Peyer's patch (tissue), 4 donors: ENCODE measurements around the gene TBC1D25. TPM values are rescaled to one million over a fixed set of nuclear protein-coding genes. Genes with fewer than 3 reads are reported as not detected.
A peak's percentile ranks its signal among the peaks of the same experiment; 100 is the strongest.

Experiments
- DNase-seq, 3 donors: peaks; one replicate each; pipeline ENCODE4 v3.0.0-alpha.2; 2017 to 2019
- H3K27ac ChIP-seq, 4 donors: fragments of 200-600 bp; sonication (generic); one replicate each; pipeline ENCODE4 v1.5.1; 2016 to 2019
- H3K27me3 ChIP-seq, 2 donors: fragments of 200-600 bp; sonication (generic); one replicate each; pipeline ENCODE4 v1.5.1; 2019
- H3K36me3 ChIP-seq, 3 donors: fragments of 200-600 bp; sonication (generic); one replicate each; pipeline ENCODE4 v1.5.1; 2016 to 2019
- H3K4me1 ChIP-seq, 4 donors: fragments of 200-600 bp; sonication (generic); one replicate each; pipeline ENCODE4 v1.5.1; 2016 to 2019
- H3K4me3 ChIP-seq, 4 donors: fragments of 200-600 bp; sonication (generic); 1 replicate in 3 of 4; 2 replicates in 1 of 4; pipeline ENCODE4 v1.5.1; 2016 to 2019; ENCODE audit warnings: mild to moderate bottlenecking in 1 of 4
- H3K9me3 ChIP-seq, 4 donors: fragments of 200-600 bp; sonication (generic); one replicate each; pipeline ENCODE4 v1.5.1; 2016 to 2019; ENCODE audit warnings: mild to moderate bottlenecking in 1 of 4
- POLR2A ChIP-seq, 2 donors: fragments of 450-650 bp; IDR thresholded peaks; one replicate each; pipeline ENCODE4 v1.5.1; 2017; ENCODE audit warnings: antibody characterized with exemption in 2 of 2, mild to moderate bottlenecking in 2 of 2, moderate library complexity in 2 of 2
- total RNA-seq, 4 donors: library from RNA; depleted of rRNA; stranded (reverse); fragments of >200 nt; gene quantifications; one replicate each; pipeline ENCODE4 v1.1.0, GENCODE V29; 2016
- TF ChIP-seq, protein P1 (sequence below), 6 experiments: fragments of 450-650 bp in 4 of 6; fragments of 200-600 bp in 2 of 6; sonication (generic) in 1 of 6; IDR thresholded peaks; one replicate each; pipeline ENCODE4 v1.5.1; 2017 to 2019; ENCODE audit warnings: antibody characterized with exemption in 6 of 6, mild to moderate bottlenecking in 3 of 6, moderate library complexity in 1 of 6

The TBC1D25 gene, protein sequence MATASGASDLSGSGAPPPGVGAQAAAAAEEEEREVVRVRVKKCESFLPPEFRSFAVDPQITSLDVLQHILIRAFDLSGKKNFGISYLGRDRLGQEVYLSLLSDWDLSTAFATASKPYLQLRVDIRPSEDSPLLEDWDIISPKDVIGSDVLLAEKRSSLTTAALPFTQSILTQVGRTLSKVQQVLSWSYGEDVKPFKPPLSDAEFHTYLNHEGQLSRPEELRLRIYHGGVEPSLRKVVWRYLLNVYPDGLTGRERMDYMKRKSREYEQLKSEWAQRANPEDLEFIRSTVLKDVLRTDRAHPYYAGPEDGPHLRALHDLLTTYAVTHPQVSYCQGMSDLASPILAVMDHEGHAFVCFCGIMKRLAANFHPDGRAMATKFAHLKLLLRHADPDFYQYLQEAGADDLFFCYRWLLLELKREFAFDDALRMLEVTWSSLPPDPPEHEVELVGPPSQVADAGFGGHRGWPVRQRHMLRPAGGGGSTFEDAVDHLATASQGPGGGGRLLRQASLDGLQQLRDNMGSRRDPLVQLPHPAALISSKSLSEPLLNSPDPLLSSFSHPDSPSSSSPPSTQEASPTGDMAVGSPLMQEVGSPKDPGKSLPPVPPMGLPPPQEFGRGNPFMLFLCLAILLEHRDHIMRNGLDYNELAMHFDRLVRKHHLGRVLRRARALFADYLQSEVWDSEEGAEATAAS
- 10 to 100 TPM in 2 of 4 donors, 1 to 10 TPM in 2; 9.3 to 14.9 (median 11.3) TPM for total RNA-seq

DNA sequence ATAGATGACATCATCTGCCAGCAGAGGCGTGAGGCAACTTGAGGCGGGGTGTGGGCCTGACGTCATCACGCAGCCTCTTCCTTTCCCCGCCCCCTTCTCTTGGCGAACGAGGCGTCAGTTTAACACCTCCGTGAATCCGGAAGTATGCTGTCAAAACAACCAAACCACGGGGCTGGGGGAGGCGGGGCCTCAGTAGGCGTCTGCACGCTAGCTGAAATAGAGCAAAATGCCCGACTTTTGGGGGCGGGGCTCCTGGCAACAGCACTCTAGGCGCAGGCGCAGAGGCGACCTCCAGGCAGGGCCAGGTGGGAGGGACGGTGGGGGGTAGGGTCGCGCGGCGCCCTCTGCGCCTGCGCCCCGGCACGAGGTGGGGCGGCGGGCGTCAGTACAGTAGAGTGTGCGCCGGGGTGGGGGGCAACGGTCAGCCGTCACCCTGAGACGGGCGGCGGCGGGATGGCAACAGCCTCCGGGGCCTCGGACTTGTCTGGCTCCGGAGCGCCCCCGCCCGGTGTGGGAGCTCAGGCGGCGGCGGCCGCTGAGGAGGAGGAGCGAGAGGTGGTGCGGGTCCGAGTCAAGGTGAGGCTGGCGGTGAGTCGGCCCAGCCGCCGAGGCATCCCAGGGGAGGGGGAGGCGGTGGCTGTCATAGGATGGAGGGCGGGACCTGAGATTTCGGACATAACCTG, at the start of gene TBC1D25:
TSS of gene TBC1D25 (plus strand) at position 370 of the 683 bp plus-strand sequence. CDS start at position 454, 84 bp downstream.
- Histone ChIP-seq H3K36me3 (no peaks in the 10 kb centered on the region), H3K27me3 (no peaks in the 10 kb centered on the region), H3K9me3 (no peaks in the 10 kb centered on the region), H3K4me1 (no peaks in the 10 kb centered on the region), H3K4me3 (peak within 1 kb of the TSS; percentile 54 to 76 (median 66)), H3K27ac (peak within 1 kb of the TSS; percentile 83 to 91 (median 88))
- peak in 1 of 2 donors; percentile 34 for TF ChIP-seq POLR2A (IDR thresholded peaks at IDR 0.05)
- TF ChIP-seq, protein P1, sequence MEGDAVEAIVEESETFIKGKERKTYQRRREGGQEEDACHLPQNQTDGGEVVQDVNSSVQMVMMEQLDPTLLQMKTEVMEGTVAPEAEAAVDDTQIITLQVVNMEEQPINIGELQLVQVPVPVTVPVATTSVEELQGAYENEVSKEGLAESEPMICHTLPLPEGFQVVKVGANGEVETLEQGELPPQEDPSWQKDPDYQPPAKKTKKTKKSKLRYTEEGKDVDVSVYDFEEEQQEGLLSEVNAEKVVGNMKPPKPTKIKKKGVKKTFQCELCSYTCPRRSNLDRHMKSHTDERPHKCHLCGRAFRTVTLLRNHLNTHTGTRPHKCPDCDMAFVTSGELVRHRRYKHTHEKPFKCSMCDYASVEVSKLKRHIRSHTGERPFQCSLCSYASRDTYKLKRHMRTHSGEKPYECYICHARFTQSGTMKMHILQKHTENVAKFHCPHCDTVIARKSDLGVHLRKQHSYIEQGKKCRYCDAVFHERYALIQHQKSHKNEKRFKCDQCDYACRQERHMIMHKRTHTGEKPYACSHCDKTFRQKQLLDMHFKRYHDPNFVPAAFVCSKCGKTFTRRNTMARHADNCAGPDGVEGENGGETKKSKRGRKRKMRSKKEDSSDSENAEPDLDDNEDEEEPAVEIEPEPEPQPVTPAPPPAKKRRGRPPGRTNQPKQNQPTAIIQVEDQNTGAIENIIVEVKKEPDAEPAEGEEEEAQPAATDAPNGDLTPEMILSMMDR (IDR thresholded peaks at IDR 0.05), result peak in 4 of 6 experiments; percentile 47 to 61 (median 50)
- peak; percentile 96 to 99 (median 97) for DNase-seq

DNA sequence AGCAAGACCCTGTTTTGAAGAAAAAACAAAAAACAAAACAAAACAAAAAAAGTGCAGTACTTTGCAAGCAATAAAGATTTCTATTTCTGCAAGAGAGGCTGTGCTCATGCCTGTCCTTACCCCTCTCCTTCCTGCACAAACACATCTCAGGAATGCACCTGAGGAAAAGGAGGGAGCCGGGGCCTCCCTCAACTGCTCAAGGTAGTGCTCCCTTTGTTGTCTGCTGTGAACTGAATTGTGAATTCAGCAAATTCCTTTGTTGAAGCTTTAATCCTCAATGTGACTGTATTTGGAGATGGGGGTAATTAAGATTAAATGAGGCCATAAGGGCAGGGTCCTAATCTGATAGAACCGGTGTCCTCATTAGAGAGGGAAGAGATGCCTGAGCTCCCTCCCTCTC, 49.6 kb upstream of the TBC1D25 start:
- Histone ChIP-seq H3K27ac (no peak overlapping the region), H3K4me3 (no peak overlapping the region), H3K36me3 (no peaks in the 10 kb centered on the region), H3K9me3 (no peaks in the 10 kb centered on the region), H3K27me3 (no peaks in the 10 kb centered on the region), H3K4me1 (no peaks in the 10 kb centered on the region)
- no peak for TF ChIP-seq POLR2A (IDR thresholded peaks at IDR 0.05)
- TF ChIP-seq, protein P1 (IDR thresholded peaks at IDR 0.05), result no peak
- no peak for DNase-seq

DNA sequence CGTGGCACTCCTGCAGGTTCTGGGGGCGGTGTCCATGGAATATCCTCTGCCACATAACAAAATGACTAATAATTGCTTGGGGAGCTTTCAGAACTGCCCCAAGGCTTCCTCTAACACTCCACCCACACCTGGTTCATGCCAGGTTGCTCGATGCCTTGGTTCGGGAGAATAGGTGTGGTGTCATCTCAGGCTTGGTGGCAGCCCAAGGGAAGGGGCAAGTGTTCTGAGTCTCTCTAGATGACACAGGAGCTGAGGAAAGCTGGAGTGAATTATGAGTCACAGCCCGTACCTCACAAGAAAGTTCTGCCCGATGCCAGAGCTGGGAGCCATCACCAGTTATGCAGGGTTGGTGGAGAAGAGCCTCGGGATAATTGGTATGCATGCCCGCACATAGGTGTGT, 48.9 kb upstream of the TBC1D25 start:
- no peak overlapping the region for H3K27ac ChIP-seq
- no peaks in the 10 kb centered on the region for H3K9me3 ChIP-seq
- H3K4me1 ChIP-seq, result no peaks in the 10 kb centered on the region
- DNase-seq, result no peak
- H3K36me3 ChIP-seq, result no peaks in the 10 kb centered on the region
- H3K27me3 ChIP-seq, result no peaks in the 10 kb centered on the region
- no peak overlapping the region for H3K4me3 ChIP-seq
- TF ChIP-seq, protein P1 (IDR thresholded peaks at IDR 0.05), result no peak
- TF ChIP-seq POLR2A (IDR thresholded peaks at IDR 0.05), result no peak

DNA sequence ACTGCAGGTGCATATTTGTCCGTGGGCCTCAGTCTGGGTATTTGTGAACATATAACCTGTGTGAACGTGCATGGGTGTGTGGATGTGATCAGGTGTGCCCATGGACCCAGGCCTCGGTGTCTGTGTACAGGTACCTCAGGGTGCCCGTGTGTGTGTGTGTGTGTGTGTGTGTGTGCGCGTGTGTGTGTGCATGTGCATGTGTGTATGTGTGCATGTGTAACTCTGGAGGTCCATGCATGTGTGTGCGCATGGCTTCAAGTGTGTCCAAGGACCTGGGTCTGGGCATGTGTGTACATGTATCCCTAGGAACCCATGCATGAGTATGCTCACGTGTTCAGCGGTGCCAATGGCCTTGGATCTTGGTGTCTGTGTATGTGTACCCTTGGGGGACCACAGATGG, 47.7 kb upstream of the TBC1D25 start:
- Histone ChIP-seq H3K36me3 (no peaks in the 10 kb centered on the region), H3K9me3 (no peaks in the 10 kb centered on the region), H3K27me3 (no peaks in the 10 kb centered on the region), H3K4me3 (no peak overlapping the region), H3K4me1 (no peaks in the 10 kb centered on the region), H3K27ac (no peak overlapping the region)
- no peak for TF ChIP-seq POLR2A (IDR thresholded peaks at IDR 0.05)
- TF ChIP-seq, protein P1 (IDR thresholded peaks at IDR 0.05), result no peak
- DNase-seq, result no peak

DNA sequence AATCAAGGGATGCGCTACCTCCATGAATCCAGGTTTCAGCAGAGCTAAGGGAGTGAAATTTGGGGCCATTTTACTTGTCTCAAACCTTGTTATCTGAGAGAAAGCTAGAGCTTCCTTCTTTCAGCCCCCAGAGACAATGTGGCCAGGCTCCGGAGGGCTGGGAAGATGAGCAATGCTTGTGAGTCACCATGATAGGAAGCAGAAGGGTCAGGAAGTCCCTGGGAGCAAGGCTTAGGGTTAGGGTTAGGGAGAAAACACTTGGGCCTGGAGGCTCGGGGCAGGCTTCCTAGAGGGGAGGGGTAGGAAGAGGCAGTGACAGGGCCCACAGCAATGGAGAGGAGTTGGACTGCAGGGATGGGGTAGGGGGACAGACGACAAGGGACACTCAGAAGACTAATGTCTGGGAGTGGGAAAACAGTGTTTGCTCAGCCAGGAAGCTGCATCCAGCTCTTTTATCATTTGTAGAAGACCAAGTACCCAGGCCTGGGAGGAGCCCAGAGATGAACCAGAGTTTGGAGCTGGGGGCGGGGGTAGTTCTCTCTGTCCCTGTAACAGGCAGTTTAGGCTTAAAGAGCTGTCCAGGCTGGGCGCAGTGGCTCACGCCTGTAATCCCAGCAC, 47.1 kb upstream of the TBC1D25 start:
- Histone ChIP-seq H3K36me3 (no peaks in the 10 kb centered on the region), H3K9me3 (no peaks in the 10 kb centered on the region), H3K27ac (no peak overlapping the region), H3K27me3 (no peaks in the 10 kb centered on the region), H3K4me3 (no peak overlapping the region), H3K4me1 (no peaks in the 10 kb centered on the region)
- no peak for TF ChIP-seq POLR2A (IDR thresholded peaks at IDR 0.05)
- TF ChIP-seq, protein P1 (IDR thresholded peaks at IDR 0.05), result no peak
- no peak for DNase-seq
